Calu3 (cell line): ENCODE measurements around the gene TMC1. TPM values are rescaled to one million over a fixed set of nuclear protein-coding genes. Genes with fewer than 3 reads are reported as not detected.

Experiments used
- BruUV-seq: library from RNA; stranded (reverse); fragments of 400-500 nt; replicated peaks from 2 replicates; lab custom pipeline; 2021; lab: Mats Ljungman, UMichigan
- CTCF ChIA-PET: fragments of 300-600 bp; sonication (Branson Sonifier 250); formaldehyde crosslinking; loops from one replicate; lab custom pipeline; 2022; ENCODE audit warnings: antibody characterized with exemption; lab: Charles Lee
- DNase-seq: peaks from one replicate; pipeline ENCODE4 v3.0.0; 2022
- H3K27ac Mint-ChIP-seq: one replicate; pipeline ENCODE4 v1.8.0; 2022; ENCODE audit warnings: mixed read lengths; ENCODE audit not compliant: unreplicated experiment
- H3K27me3 Mint-ChIP-seq: one replicate; pipeline ENCODE4 v1.8.0; 2022; ENCODE audit warnings: mixed read lengths; ENCODE audit not compliant: unreplicated experiment
- H3K36me3 Mint-ChIP-seq: one replicate; pipeline ENCODE4 v1.8.0; 2022; ENCODE audit warnings: mild to moderate bottlenecking, moderate library complexity, mixed read lengths; ENCODE audit not compliant: insufficient read depth, unreplicated experiment
- H3K4me1 Mint-ChIP-seq: one replicate; pipeline ENCODE4 v1.8.0; 2022; ENCODE audit warnings: mild to moderate bottlenecking, low read depth, mixed read lengths; ENCODE audit not compliant: unreplicated experiment
- H3K4me3 Mint-ChIP-seq: one replicate; pipeline ENCODE4 v1.8.0; 2022; ENCODE audit warnings: mild to moderate bottlenecking, low read depth, moderate library complexity, mixed read lengths; ENCODE audit not compliant: unreplicated experiment
- H3K9me3 Mint-ChIP-seq: one replicate; pipeline ENCODE4 v1.8.0; 2022; ENCODE audit warnings: low read depth, mixed read lengths; ENCODE audit not compliant: unreplicated experiment
- intact Hi-C: fragments of 100-400 bp; cut with micrococcal nuclease; formaldehyde crosslinking; loops from one replicate; pipeline ENCODE4 v1.10.0; 2022; ENCODE audit not compliant: unreplicated experiment
- total RNA-seq: library from RNA; stranded (reverse); gene quantifications from 2 replicates; pipeline ENCODE4 v1.2.3, GENCODE V29; 2022
- TF ChIP-seq, protein P1 (sequence below): fragments of 200-600 bp; IDR thresholded peaks from one replicate; pipeline ENCODE4 v1.8.0; 2022; ENCODE audit warnings: antibody characterized with exemption; ENCODE audit not compliant: unreplicated experiment

TMC1 gene
- total RNA-seq, 1 experiment from 2014 or later = not detected

DNA sequence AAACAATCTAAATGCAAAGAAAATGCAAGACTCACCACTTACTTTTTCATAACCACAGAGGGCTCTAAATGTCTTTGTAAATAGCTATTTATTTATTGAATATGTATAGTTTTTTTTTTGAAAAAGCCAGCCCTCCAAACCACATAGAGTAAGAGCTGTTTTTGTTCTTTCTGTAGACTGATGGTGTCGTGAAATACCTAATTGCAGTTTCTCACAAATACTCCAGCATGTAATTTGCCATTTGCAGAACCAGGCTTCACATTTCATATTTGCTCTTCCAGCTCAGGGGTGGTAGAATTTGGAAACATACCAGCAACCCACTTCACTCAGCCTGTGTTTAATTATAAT, 159.8 kb downstream of the TMC1 start:
- intact Hi-C loops = loop anchor here (10.0 kb wide), 2 partner anchors 56 to 104 kb away; no protein-coding TSS in a partner anchor
- H3K4me3 Mint-ChIP-seq = no peak overlapping the region
- TF ChIP-seq, protein P1, sequence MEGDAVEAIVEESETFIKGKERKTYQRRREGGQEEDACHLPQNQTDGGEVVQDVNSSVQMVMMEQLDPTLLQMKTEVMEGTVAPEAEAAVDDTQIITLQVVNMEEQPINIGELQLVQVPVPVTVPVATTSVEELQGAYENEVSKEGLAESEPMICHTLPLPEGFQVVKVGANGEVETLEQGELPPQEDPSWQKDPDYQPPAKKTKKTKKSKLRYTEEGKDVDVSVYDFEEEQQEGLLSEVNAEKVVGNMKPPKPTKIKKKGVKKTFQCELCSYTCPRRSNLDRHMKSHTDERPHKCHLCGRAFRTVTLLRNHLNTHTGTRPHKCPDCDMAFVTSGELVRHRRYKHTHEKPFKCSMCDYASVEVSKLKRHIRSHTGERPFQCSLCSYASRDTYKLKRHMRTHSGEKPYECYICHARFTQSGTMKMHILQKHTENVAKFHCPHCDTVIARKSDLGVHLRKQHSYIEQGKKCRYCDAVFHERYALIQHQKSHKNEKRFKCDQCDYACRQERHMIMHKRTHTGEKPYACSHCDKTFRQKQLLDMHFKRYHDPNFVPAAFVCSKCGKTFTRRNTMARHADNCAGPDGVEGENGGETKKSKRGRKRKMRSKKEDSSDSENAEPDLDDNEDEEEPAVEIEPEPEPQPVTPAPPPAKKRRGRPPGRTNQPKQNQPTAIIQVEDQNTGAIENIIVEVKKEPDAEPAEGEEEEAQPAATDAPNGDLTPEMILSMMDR = no peak
- no peaks in the 10 kb centered on the region for H3K27me3 Mint-ChIP-seq
- no peak overlapping the region for H3K27ac Mint-ChIP-seq
- DNase-seq = no peak
- BruUV-seq = no TSS peak
- peaks cover 24% of the 10 kb centered on the region for H3K4me1 Mint-ChIP-seq
- no peaks in the 10 kb centered on the region for H3K36me3 Mint-ChIP-seq
- CTCF ChIA-PET = no interaction called here
- peaks cover 3% of the 10 kb centered on the region for H3K9me3 Mint-ChIP-seq

- no peaks in the 10 kb centered on the region for H3K27me3 Mint-ChIP-seq
- no peaks in the 10 kb centered on the region for H3K36me3 Mint-ChIP-seq
- CTCF ChIA-PET = interaction anchor here (0.6 to 0.8 kb wide), 2 partner anchors 20 to 160 kb away, joined by 4 to 5 read pairs; no protein-coding TSS in a partner anchor
- TF ChIP-seq, protein P1 = no peak
- H3K27ac Mint-ChIP-seq = no peak overlapping the region
- no peak overlapping the region for H3K4me3 Mint-ChIP-seq
- H3K9me3 Mint-ChIP-seq = peaks cover 3% of the 10 kb centered on the region
- intact Hi-C loops = loop anchor here (10.0 kb wide), 2 partner anchors 60 to 100 kb away; no protein-coding TSS in a partner anchor
- peaks cover 11% of the 10 kb centered on the region for H3K4me1 Mint-ChIP-seq
- no TSS peak for BruUV-seq
- DNase-seq = no peak
These were observed 163.2 kb downstream of the TMC1 start for GRCh38 chr9:72684615-72685014.

DNA sequence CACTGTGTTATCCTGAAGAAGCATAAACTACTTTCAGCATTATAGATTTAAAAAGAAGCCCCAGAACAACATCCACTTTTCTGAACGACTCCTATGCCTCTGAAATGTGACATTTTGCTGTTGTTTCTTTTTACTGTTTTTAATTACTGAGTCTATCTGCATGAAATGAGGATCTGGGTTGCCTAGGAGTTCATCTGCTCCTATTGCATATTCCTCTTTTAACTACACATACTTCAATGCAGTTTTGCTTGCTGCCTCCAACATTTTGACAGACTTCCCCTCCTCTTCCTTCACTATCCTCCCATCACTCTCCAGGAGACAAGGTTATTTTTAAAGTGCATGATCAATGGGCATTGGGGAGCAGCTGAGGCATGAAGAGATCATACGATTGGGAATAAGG, 164.5 kb downstream of the TMC1 start:
- Mint-ChIP-seq H3K27ac (no peak overlapping the region), H3K36me3 (no peaks in the 10 kb centered on the region), H3K27me3 (no peaks in the 10 kb centered on the region), H3K4me3 (no peak overlapping the region), H3K9me3 (peaks cover 1% of the 10 kb centered on the region), H3K4me1 (peaks cover 11% of the 10 kb centered on the region)
- no peak for DNase-seq
- CTCF ChIA-PET = interaction anchor here (1.6 to 2.0 kb wide), 2 partner anchors 10 to 13 kb away, joined by 6 to 9 read pairs; no protein-coding TSS in a partner anchor
- intact Hi-C loops = loop anchor here (10.0 kb wide), 2 partner anchors 61 to 99 kb away; no protein-coding TSS in a partner anchor
- BruUV-seq = no TSS peak
- TF ChIP-seq, protein P1 = no peak

DNA sequence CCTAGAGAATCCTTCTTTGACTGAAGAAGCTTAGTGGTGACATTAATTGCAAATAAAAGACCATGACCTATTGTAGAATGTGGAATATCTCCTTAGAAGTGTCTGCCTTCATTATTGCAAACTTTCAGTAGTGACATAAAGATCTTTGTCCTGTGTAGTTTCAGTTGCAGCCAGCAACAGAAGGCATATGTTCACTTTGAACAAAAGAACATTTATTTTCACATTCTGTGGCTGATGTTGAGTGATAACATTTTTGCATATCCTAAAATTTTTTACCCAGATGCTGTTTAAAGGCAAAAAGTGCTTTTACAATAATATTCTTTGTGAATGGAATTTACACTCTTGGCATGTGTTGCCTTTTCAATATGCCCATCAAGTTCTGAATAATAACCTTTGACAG, 165.9 kb downstream of the TMC1 start:
- Mint-ChIP-seq H3K4me3 (no peak overlapping the region), H3K27me3 (no peaks in the 10 kb centered on the region), H3K27ac (no peak overlapping the region), H3K4me1 (peaks cover 11% of the 10 kb centered on the region), H3K9me3 (peaks cover 2% of the 10 kb centered on the region), H3K36me3 (no peaks in the 10 kb centered on the region)
- intact Hi-C loops = loop anchor here (10.0 kb wide), 2 partner anchors 63 to 97 kb away; no protein-coding TSS in a partner anchor
- no peak for DNase-seq
- CTCF ChIA-PET = no interaction called here
- TF ChIP-seq, protein P1 = no peak
- BruUV-seq = no TSS peak
